Measurements from ENCODE around the gene ATF7IP.
"Not testable (repeated sequence)": the region's sequence is repeated elsewhere in the genome, so short reads cannot be mapped to it uniquely, and the experiment has no call there.

The ATF7IP gene

DNA sequence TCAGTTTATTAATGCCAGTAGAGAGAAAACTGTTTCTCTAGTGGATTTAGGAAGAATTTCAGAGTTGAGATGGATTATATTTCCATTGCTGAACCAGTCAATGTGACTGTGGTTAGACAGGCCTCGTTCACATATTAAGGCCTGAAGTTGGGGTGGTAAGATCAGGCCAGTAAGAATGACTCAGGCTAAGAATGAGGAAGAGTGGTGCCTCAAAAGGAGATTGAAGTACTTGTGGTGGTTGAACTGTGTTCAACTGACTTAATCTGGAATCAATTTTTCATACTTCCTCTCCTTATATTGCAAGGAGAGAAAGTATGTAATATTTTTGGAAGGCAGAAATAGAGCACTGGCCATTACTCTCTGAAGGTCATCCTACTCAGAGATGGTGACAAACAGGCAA is 37.8 kb upstream of the ATF7IP start:
- no peak for TF ChIP-seq POLR2A (IDR thresholded peaks at IDR 0.05; ENCODE audit: extremely low read depth, insufficient read length)
- TF ChIP-seq, protein P1, sequence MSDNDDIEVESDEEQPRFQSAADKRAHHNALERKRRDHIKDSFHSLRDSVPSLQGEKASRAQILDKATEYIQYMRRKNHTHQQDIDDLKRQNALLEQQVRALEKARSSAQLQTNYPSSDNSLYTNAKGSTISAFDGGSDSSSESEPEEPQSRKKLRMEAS (IDR thresholded peaks at IDR 0.05; ENCODE audit: low read depth, low read length) = 0 out of 2 replicates have a peak, but pooled peaks have one; percentile 12
- TF ChIP-seq, protein P2, sequence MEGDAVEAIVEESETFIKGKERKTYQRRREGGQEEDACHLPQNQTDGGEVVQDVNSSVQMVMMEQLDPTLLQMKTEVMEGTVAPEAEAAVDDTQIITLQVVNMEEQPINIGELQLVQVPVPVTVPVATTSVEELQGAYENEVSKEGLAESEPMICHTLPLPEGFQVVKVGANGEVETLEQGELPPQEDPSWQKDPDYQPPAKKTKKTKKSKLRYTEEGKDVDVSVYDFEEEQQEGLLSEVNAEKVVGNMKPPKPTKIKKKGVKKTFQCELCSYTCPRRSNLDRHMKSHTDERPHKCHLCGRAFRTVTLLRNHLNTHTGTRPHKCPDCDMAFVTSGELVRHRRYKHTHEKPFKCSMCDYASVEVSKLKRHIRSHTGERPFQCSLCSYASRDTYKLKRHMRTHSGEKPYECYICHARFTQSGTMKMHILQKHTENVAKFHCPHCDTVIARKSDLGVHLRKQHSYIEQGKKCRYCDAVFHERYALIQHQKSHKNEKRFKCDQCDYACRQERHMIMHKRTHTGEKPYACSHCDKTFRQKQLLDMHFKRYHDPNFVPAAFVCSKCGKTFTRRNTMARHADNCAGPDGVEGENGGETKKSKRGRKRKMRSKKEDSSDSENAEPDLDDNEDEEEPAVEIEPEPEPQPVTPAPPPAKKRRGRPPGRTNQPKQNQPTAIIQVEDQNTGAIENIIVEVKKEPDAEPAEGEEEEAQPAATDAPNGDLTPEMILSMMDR (IDR thresholded peaks at IDR 0.05; ENCODE audit: low read depth, low read length) = no peak
- no peak; the same call in 1 of the 2 replicates for TF ChIP-seq MYC (IDR thresholded peaks at IDR 0.05; ENCODE audit: low read depth, low read length)
- peak; percentile 77 for DNase-seq (ENCODE audit: low read depth)

DNA sequence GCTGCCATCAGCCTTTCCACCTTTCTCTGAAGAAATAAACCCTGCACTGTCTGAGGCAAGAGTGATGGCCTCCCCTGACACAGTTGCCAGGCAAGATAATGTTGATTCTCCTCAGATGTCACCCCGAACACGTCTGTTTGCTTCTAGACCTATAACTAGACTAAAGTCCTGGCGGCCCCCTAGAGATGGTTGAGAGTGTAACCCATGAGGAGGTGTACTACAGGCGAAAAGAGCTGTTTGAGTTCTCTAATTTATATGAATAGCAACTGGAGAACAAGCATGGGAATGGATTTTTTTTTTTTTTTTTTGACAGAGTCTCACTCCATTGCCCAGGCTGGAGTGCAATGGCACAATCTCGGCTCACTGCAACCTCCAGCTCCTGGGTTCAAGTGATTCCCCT is 33.0 kb upstream of the ATF7IP start:
- DNase-seq (ENCODE audit: low read depth) = no peak
- no peak overlapping the region for H3K4me3 ChIP-seq (ENCODE audit: low read depth, low read length)
- TF ChIP-seq POLR2A (IDR thresholded peaks at IDR 0.05; ENCODE audit: extremely low read depth, insufficient read length) = no peak
- TF ChIP-seq, protein P1 (IDR thresholded peaks at IDR 0.05; ENCODE audit: low read depth, low read length) = no peak
- TF ChIP-seq MYC (IDR thresholded peaks at IDR 0.05; ENCODE audit: low read depth, low read length) = no peak
- TF ChIP-seq, protein P2 (IDR thresholded peaks at IDR 0.05; ENCODE audit: low read depth, low read length) = no peak

More for the DNA sequence above, 37.8 kb upstream of the ATF7IP start:
- no peak overlapping the region for H3K4me3 ChIP-seq (ENCODE audit: low read depth, low read length)

DNA sequence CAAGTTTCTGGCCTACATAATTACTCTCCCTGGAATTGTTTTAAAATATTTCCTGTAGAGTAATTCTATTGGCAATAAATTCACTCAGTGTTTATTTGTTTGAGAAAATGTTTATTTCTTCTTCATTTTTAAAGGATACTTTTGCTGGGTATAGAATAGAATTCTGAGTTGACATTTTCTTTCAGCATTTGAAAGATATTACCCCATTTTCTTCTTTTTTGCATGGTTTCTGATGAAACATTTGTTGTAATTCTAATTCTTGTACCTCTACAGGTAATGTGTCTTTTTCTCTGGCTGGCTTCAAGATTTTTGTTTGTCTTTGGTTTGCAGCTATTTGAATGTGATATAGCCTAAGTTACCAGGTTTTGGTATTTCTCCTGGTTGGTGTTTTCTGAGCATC is 25.1 kb upstream of the ATF7IP start:
- H3K4me3 ChIP-seq (ENCODE audit: low read depth, low read length) = no peak overlapping the region
- TF ChIP-seq, protein P2 (IDR thresholded peaks at IDR 0.05; ENCODE audit: low read depth, low read length) = no peak
- TF ChIP-seq, protein P1 (IDR thresholded peaks at IDR 0.05; ENCODE audit: low read depth, low read length) = no peak
- TF ChIP-seq MYC (IDR thresholded peaks at IDR 0.05; ENCODE audit: low read depth, low read length) (no peak), POLR2A (IDR thresholded peaks at IDR 0.05; ENCODE audit: extremely low read depth, insufficient read length) (no peak)
- no peak for DNase-seq (ENCODE audit: low read depth)

- not testable (repeated sequence) for DNase-seq (ENCODE audit: low read depth); H3K4me3 ChIP-seq (ENCODE audit: low read depth, low read length)
These were observed 14.0 kb upstream of the ATF7IP start for GRCh38 chr12:14351524-14351923.

DNA sequence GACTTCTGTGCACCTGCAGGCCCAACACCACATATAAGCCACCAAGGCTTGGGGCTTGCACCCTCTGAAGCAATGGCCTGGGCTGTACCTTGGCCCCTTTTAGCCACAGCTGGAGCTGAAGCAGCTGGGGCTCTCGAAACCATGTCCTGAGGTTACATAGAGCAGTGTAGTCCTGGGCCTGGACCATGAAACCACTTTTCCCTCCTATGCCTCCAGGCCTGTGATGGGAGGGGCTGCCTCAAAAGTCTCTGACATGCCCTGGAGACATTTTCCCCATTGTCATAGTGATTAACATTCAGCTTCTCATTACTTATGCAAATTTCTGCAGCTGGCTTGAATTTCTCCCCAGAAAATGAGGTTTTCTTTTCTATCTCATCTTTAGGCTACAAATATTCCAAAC is 13.4 kb upstream of the ATF7IP start:
- not testable (repeated sequence) for H3K4me3 ChIP-seq (ENCODE audit: low read depth, low read length); DNase-seq (ENCODE audit: low read depth)

DNA sequence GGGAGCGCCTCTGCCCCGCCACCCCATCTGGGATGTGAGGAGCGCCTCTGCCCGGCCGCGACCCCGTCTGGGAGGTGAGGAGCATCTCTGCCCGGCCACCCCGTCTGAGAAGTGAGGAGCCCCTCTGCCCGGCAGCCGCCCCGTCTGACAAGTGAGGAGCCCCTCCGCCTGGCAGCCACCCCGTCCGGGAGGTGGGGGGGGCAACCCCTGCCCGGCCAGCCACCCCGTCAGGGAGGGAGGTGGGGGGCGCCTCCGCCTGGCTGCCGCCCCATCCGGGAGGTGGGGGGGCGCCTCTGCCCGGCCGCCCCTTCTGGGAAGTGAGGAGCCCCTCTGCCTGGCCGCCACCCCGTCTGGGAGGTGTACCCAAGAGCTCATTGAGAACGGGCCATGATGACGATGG is 10.8 kb upstream of the ATF7IP start:
- H3K4me3 ChIP-seq (ENCODE audit: low read depth, low read length); DNase-seq (ENCODE audit: low read depth): not testable (repeated sequence)

GRCh38 chr12:14356147-14356546 is 9.3 kb upstream of the ATF7IP start:
- no peak for DNase-seq (ENCODE audit: low read depth)
- no peak overlapping the region for H3K4me3 ChIP-seq (ENCODE audit: low read depth, low read length)
- TF ChIP-seq, protein P2 (IDR thresholded peaks at IDR 0.05; ENCODE audit: low read depth, low read length) = no peak
- TF ChIP-seq, protein P1 (IDR thresholded peaks at IDR 0.05; ENCODE audit: low read depth, low read length) = no peak
- TF ChIP-seq MYC (IDR thresholded peaks at IDR 0.05; ENCODE audit: low read depth, low read length) (no peak), POLR2A (IDR thresholded peaks at IDR 0.05; ENCODE audit: extremely low read depth, insufficient read length) (no peak)

GRCh38 chr12:14357486-14357885 is 8.0 kb upstream of the ATF7IP start:
- no peak overlapping the region for H3K4me3 ChIP-seq (ENCODE audit: low read depth, low read length)
- no peak for DNase-seq (ENCODE audit: low read depth)
- TF ChIP-seq POLR2A (IDR thresholded peaks at IDR 0.05; ENCODE audit: extremely low read depth, insufficient read length) = no peak
- TF ChIP-seq, protein P2 (IDR thresholded peaks at IDR 0.05; ENCODE audit: low read depth, low read length) = no peak
- no peak for TF ChIP-seq MYC (IDR thresholded peaks at IDR 0.05; ENCODE audit: low read depth, low read length)
- TF ChIP-seq, protein P1 (IDR thresholded peaks at IDR 0.05; ENCODE audit: low read depth, low read length) = no peak
